Measurements from ENCODE around the gene CHN1.

The CHN1 gene

GRCh38 chr2:174791746-174792280 is 213.4 kb downstream of the CHN1 start:
- Histone ChIP-seq H3K27me3 (ENCODE audit: control insufficient read depth, insufficient read depth, low read length) (no peaks in the 10 kb centered on the region), H3K4me3 (ENCODE audit: low read length) (no peak overlapping the region), H3K4me1 (ENCODE audit: control insufficient read depth, insufficient read depth, low read length) (no peaks in the 10 kb centered on the region), H3K36me3 (ENCODE audit: control insufficient read depth, insufficient read depth, low read length) (no peaks in the 10 kb centered on the region), H3K9ac (ENCODE audit: low read length) (no peak overlapping the region), H3K27ac (ENCODE audit: low read depth, low read length) (no peak overlapping the region)

GRCh38 chr2:174791020-174791419 is 214.2 kb downstream of the CHN1 start:
- no peak overlapping the region for H3K9ac ChIP-seq (ENCODE audit: low read length)
- H3K36me3 ChIP-seq (ENCODE audit: control insufficient read depth, insufficient read depth, low read length), result no peaks in the 10 kb centered on the region
- no peak overlapping the region for H3K27ac ChIP-seq (ENCODE audit: low read depth, low read length)
- H3K27me3 ChIP-seq (ENCODE audit: control insufficient read depth, insufficient read depth, low read length), result no peaks in the 10 kb centered on the region
- H3K4me1 ChIP-seq (ENCODE audit: control insufficient read depth, insufficient read depth, low read length), result no peaks in the 10 kb centered on the region
- H3K4me3 ChIP-seq (ENCODE audit: low read length), result no peak overlapping the region

- Histone ChIP-seq H3K36me3 (ENCODE audit: control insufficient read depth, insufficient read depth, low read length) (peaks cover 2% of the 10 kb centered on the region), H3K27me3 (ENCODE audit: control insufficient read depth, insufficient read depth, low read length) (no peaks in the 10 kb centered on the region), H3K4me1 (ENCODE audit: control insufficient read depth, insufficient read depth, low read length) (no peaks in the 10 kb centered on the region), H3K27ac (ENCODE audit: low read depth, low read length) (no peak overlapping the region), H3K9ac (ENCODE audit: low read length) (no peak overlapping the region), H3K4me3 (ENCODE audit: low read length) (no peak overlapping the region)
These were observed 216.2 kb downstream of the CHN1 start for GRCh38 chr2:174789001-174789400.

DNA sequence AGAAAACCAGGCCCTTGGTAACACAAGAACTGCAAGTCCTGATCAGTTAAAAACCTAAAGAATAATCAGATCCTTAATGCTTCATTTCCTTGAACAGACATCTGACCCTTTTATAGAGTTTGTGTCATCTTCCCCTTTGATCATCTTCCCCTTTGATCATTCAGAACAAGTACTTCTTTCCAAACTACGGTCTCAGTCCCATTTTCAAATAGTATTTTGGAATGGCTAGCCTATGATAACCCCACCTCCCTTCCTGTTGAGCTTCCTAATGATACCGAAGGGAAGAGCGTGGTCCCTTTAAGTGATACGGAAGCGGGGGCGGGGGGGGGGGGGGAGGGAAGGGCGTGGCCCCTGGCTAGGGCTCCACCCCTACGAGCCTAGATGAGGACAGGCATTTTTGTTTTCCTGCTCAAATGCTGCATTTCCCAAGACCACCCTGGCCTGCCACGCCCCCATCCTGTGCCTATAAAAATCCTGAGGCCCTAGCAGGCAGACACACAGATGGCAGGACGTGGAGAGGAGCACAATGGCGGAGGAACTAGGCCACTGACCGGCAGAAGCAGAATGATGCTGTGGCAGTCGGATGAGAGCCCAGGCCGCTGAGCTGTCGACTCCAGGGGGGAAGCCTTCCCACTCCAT is 216.8 kb downstream of the CHN1 start:
- no peak overlapping the region for H3K27ac ChIP-seq (ENCODE audit: low read depth, low read length)
- H3K4me1 ChIP-seq (ENCODE audit: control insufficient read depth, insufficient read depth, low read length), result no peaks in the 10 kb centered on the region
- no peak overlapping the region for H3K4me3 ChIP-seq (ENCODE audit: low read length)
- no peaks in the 10 kb centered on the region for H3K27me3 ChIP-seq (ENCODE audit: control insufficient read depth, insufficient read depth, low read length)
- H3K9ac ChIP-seq (ENCODE audit: low read length), result no peak overlapping the region
- H3K36me3 ChIP-seq (ENCODE audit: control insufficient read depth, insufficient read depth, low read length), result peaks cover 2% of the 10 kb centered on the region

- no peaks in the 10 kb centered on the region for H3K4me1 ChIP-seq (ENCODE audit: control insufficient read depth, insufficient read depth, low read length)
- H3K9ac ChIP-seq (ENCODE audit: low read length), result no peak overlapping the region
- H3K27ac ChIP-seq (ENCODE audit: low read depth, low read length), result no peak overlapping the region
- H3K4me3 ChIP-seq (ENCODE audit: low read length), result no peak overlapping the region
- H3K36me3 ChIP-seq (ENCODE audit: control insufficient read depth, insufficient read depth, low read length), result peaks cover 2% of the 10 kb centered on the region
- no peaks in the 10 kb centered on the region for H3K27me3 ChIP-seq (ENCODE audit: control insufficient read depth, insufficient read depth, low read length)
These were observed 217.5 kb downstream of the CHN1 start for GRCh38 chr2:174787487-174788205.

DNA sequence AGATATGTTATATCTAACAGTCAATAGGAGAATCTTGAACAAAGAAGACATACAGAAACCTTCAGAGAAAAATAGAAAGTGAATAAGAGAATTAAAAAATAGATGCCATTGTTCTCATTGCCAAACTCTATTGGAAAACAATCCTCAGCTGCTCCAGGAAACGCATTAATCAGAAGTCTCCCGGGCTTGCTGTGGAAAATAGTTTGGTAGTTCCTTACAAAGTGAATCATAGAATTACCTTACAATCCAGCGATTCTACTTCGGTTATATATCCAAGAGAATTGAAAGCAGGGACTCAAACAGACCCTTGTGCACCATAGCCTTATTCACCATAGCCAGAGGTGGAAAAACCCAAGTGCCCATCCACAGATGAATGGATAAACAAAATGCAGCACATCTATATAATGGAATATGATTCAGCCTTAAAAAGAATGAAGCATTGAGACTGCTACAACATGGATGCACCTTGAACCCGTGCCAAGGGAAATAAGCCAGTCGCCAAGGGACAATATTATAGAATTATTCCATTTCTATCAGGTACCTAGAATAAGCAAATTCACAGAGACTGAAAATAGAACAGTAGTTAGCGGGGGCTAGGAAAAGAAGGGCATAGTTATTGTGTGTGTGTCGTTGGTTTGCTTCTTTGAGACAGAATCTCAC is 219.0 kb downstream of the CHN1 start:
- Histone ChIP-seq H3K4me1 (ENCODE audit: control insufficient read depth, insufficient read depth, low read length) (no peaks in the 10 kb centered on the region), H3K36me3 (ENCODE audit: control insufficient read depth, insufficient read depth, low read length) (peaks cover 2% of the 10 kb centered on the region), H3K27me3 (ENCODE audit: control insufficient read depth, insufficient read depth, low read length) (no peaks in the 10 kb centered on the region), H3K9ac (ENCODE audit: low read length) (no peak overlapping the region), H3K4me3 (ENCODE audit: low read length) (no peak overlapping the region), H3K27ac (ENCODE audit: low read depth, low read length) (no peak overlapping the region)

GRCh38 chr2:174785481-174785880 is 219.7 kb downstream of the CHN1 start:
- Histone ChIP-seq H3K4me3 (ENCODE audit: low read length) (no peak overlapping the region), H3K9ac (ENCODE audit: low read length) (no peak overlapping the region), H3K27ac (ENCODE audit: low read depth, low read length) (no peak overlapping the region), H3K27me3 (ENCODE audit: control insufficient read depth, insufficient read depth, low read length) (no peaks in the 10 kb centered on the region), H3K36me3 (ENCODE audit: control insufficient read depth, insufficient read depth, low read length) (peaks cover 2% of the 10 kb centered on the region), H3K4me1 (ENCODE audit: control insufficient read depth, insufficient read depth, low read length) (no peaks in the 10 kb centered on the region)

DNA sequence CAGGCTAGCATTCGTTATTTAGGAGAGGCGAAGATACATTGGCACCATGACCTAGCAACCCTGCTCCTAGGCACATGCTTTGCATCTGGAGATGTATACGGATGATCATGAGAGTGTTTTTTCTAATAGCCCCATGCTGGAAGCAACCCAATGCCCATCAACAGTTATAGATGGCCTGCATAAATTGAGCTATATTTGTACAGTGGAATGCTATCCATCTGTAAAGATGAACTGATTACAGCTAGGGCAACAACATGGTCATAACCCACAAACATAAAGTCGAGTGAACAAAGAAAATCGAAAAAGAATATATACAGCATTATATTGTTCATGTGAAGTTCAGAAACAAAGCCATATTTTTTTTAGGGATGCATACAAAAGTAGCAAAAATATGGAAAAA is 220.3 kb downstream of the CHN1 start:
- Histone ChIP-seq H3K9ac (ENCODE audit: low read length) (no peak overlapping the region), H3K27me3 (ENCODE audit: control insufficient read depth, insufficient read depth, low read length) (no peaks in the 10 kb centered on the region), H3K27ac (ENCODE audit: low read depth, low read length) (no peak overlapping the region), H3K4me3 (ENCODE audit: low read length) (no peak overlapping the region), H3K4me1 (ENCODE audit: control insufficient read depth, insufficient read depth, low read length) (no peaks in the 10 kb centered on the region), H3K36me3 (ENCODE audit: control insufficient read depth, insufficient read depth, low read length) (peaks cover 2% of the 10 kb centered on the region)

GRCh38 chr2:174784316-174784715 is 220.9 kb downstream of the CHN1 start:
- no peak overlapping the region for H3K27ac ChIP-seq (ENCODE audit: low read depth, low read length)
- no peak overlapping the region for H3K4me3 ChIP-seq (ENCODE audit: low read length)
- no peaks in the 10 kb centered on the region for H3K4me1 ChIP-seq (ENCODE audit: control insufficient read depth, insufficient read depth, low read length)
- H3K27me3 ChIP-seq (ENCODE audit: control insufficient read depth, insufficient read depth, low read length), result no peaks in the 10 kb centered on the region
- H3K9ac ChIP-seq (ENCODE audit: low read length), result no peak overlapping the region
- peaks cover 2% of the 10 kb centered on the region for H3K36me3 ChIP-seq (ENCODE audit: control insufficient read depth, insufficient read depth, low read length)

DNA sequence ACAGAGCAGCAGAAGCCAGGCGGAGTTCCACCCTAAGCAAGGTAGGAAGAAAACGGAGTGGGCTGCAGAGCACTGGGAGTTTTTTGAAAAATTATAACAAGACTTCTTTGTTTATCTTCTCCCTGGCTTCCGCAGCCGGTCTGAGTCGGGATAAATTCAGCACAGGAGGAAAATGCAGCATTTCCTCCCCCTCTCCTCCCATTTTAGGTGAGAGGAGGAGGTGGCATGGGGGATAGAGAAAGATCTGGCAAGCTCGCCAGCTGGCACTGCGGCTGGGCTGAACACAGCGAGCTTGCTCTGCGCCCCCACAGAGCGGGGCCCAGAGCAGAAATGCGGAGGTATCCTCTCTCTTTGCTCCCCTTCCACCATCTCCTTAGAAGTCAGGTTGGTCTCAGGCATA is 223.2 kb downstream of the CHN1 start:
- H3K27me3 ChIP-seq (ENCODE audit: control insufficient read depth, insufficient read depth, low read length), result no peaks in the 10 kb centered on the region
- H3K4me3 ChIP-seq (ENCODE audit: low read length), result peak overlapping the region; percentile 7
- no peaks in the 10 kb centered on the region for H3K4me1 ChIP-seq (ENCODE audit: control insufficient read depth, insufficient read depth, low read length)
- H3K36me3 ChIP-seq (ENCODE audit: control insufficient read depth, insufficient read depth, low read length), result peaks cover 2% of the 10 kb centered on the region
- H3K27ac ChIP-seq (ENCODE audit: low read depth, low read length), result no peak overlapping the region
- H3K9ac ChIP-seq (ENCODE audit: low read length), result no peak overlapping the region

DNA sequence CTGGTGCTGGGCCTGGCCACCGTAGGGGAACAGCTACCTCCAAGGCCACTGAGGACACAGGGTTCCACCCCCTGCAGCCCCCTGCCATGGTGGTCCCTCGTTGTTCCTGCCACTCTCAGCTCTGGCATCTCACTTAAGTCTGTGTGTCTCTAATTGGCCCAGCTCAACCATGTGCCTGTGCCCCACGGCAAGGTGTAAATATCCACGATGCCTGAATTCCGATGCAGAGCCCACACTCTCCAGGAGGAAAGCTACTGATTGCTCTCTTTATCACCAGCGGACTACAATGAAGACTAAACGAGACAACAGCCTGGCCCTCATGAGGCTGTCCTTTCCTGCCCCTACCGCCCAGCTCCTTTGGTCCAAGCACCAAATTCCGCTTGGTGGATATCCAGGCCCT is 223.9 kb downstream of the CHN1 start:
- no peaks in the 10 kb centered on the region for H3K4me1 ChIP-seq (ENCODE audit: control insufficient read depth, insufficient read depth, low read length)
- H3K27ac ChIP-seq (ENCODE audit: low read depth, low read length), result no peak overlapping the region
- no peak overlapping the region for H3K9ac ChIP-seq (ENCODE audit: low read length)
- H3K36me3 ChIP-seq (ENCODE audit: control insufficient read depth, insufficient read depth, low read length), result peaks cover 2% of the 10 kb centered on the region
- H3K4me3 ChIP-seq (ENCODE audit: low read length), result no peak overlapping the region
- H3K27me3 ChIP-seq (ENCODE audit: control insufficient read depth, insufficient read depth, low read length), result no peaks in the 10 kb centered on the region

DNA sequence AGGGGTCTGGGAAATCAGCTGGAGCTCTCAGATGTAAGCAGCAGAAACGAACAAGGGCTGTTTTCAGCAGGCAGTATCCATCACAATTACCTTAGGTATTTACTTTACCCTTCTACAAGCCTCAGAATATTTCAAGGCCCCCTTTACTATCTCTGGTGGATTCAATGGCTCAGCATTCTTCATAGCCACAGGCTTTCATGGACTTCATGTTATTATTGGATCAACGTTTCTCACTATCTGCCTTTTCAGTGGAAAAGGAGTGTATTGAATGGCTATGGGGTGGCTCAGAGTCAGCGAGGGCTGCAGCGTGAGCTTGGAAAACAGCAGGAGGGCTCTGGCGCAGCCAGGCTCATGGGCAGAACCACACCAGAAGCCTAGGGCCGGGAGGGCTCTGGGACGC is 224.3 kb downstream of the CHN1 start:
- H3K4me3 ChIP-seq (ENCODE audit: low read length), result no peak overlapping the region
- no peaks in the 10 kb centered on the region for H3K4me1 ChIP-seq (ENCODE audit: control insufficient read depth, insufficient read depth, low read length)
- H3K27ac ChIP-seq (ENCODE audit: low read depth, low read length), result no peak overlapping the region
- no peak overlapping the region for H3K9ac ChIP-seq (ENCODE audit: low read length)
- peaks cover 2% of the 10 kb centered on the region for H3K36me3 ChIP-seq (ENCODE audit: control insufficient read depth, insufficient read depth, low read length)
- no peaks in the 10 kb centered on the region for H3K27me3 ChIP-seq (ENCODE audit: control insufficient read depth, insufficient read depth, low read length)
